Erythroblast (primary cell): Measurements from ENCODE around the gene BTNL2.

Experiments
- GATA1 ChIP-seq: IDR thresholded peaks from 2 replicates; pipeline ENCODE4 v1.6.1; 2011; ENCODE audit warnings: low read depth, mild to moderate bottlenecking, control low read depth, low read length, moderate library complexity
- POLR2A ChIP-seq: IDR thresholded peaks from 2 replicates; pipeline ENCODE4 v1.6.1; 2011; ENCODE audit warnings: mild to moderate bottlenecking, low read length

- TF ChIP-seq POLR2A: no peak
- TF ChIP-seq GATA1: no peak
Measured at GRCh38 chr6:32382757-32383420, 24.1 kb downstream of the BTNL2 start.
